Stimulated activated CD4-positive, alpha-beta T cell treated with anti-CD3 and anti-CD28 coated beads, Interleukin-15, amount 100 ng/mL, for 24 hours (primary cell): Measurements from ENCODE around the gene CHKB.
"Not testable (repeated sequence)": the region's sequence is repeated elsewhere in the genome, so short reads cannot be mapped to it uniquely, and the experiment has no call there.

Experiments
- DNase-seq: peaks from one replicate; pipeline ENCODE4 v3.0.0-alpha.2; 2020

The CHKB gene

DNA sequence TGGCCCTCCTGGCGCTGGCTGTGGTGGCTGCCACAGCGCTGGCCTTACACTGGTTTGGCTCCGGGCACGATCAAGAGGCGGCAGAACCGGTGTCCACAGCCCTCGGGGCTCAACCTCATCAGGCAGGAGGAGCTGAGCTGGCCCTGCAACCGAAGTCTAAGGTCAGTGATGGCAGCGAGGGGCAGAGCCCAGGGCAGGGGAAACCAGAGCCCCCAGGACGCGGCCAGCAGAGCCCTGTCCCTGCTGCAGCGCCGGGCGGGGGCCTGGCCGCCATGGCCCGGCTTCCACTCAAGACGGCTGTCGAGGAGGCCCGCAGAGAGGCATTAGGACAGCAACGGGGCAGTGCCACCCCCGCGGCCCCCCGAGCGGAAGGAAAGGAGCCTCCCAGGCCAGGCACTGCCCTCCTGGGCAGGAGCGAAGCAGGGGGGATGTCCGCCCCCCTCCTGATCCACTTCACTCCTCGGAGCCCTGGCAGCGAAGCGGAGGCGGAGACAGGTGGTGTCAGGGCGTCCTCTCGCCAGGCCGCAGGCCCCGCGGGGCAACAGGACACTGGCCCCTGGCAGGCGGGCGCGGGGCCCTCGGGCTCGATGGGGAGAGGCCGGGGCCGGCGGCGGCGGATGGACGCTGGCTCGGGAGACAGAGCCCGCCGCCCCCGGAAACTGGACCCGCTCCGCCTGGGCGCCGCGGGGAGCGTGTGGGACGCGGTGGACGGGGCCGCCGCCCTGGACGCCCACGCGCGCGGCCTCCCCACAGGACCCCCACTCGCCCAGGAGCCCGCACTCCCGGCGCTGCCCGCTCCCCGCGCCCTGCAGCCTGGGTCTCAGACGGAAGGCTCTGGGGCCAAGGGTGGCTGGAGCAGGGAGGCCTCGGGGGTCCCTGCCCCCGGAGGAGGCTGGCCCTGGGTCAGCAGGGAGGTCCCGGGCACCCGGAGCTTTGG lies 36.1 kb downstream of the CHKB start:
- DNase-seq, result no peak

DNA sequence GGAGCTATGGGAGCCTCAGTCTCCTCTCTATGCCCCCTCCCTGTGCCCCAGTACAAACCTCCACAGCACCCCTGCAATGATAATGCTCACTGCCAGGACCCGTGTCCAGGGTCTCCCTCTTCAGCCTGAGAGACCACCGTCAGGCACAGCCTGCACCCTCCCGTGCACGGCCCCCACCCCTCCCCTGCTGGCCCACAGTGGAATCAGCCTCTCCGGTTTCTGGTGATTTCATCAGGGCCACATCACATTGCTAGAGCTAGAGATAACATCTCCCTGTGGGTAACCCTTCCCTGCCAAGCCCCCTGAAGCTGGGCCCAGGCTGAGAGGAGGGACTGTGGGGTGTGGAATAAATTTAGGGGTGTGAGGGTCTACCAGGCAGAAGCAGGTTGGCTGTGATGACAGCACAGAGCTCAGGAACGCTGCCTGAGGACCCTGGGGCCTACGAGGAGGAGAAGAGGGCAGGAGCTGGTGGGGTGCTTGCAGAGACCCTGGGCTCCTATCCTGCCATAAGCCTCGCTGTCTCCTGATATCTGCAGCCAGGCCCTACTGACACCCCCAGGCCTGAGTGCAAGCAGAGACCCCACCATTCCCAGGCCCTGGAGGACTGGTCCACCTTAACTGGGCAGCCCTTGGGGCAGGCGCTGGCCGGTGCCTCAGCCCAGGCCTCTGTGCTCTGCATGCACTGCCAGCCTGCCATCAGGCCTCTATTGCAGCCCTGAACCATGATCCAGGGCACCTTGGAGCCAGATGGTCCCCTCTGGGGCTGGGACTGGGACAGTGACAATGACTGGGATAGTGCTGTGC lies 36.9 kb downstream of the CHKB start, which contains the start of gene KLHDC7B:
Gene KLHDC7B (plus strand): TSS at position 378 of the 804 bp plus-strand sequence. CDS start 345 bp downstream, at position 723.
- DNase-seq, result peak; percentile 41

DNA sequence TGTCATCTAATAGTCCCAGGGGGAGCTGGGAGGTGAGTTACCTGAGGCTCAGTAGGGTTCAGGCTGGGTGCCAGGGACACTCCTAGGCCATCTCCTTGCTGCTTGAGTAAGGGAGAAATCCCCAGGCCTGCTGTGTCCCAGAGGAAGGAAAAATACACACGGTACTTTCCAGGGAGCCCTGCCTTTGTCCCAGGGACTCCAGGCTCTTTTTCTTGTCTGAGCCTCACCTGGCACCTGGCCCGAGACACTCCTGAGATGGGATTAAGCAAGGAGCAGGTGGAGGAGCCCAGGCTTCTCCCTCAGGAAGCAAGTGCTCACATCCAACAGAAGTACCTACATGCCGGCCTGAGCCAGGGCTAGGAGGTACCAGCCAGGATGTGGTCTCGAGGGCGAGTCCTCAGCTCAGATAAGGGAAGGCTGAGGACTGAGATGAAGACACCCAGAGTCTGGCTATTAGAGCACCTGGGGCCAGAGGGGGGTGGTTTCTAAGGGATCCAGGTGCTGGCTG lies 37.8 kb downstream of the CHKB start:
- DNase-seq, result peak; percentile 42

DNA sequence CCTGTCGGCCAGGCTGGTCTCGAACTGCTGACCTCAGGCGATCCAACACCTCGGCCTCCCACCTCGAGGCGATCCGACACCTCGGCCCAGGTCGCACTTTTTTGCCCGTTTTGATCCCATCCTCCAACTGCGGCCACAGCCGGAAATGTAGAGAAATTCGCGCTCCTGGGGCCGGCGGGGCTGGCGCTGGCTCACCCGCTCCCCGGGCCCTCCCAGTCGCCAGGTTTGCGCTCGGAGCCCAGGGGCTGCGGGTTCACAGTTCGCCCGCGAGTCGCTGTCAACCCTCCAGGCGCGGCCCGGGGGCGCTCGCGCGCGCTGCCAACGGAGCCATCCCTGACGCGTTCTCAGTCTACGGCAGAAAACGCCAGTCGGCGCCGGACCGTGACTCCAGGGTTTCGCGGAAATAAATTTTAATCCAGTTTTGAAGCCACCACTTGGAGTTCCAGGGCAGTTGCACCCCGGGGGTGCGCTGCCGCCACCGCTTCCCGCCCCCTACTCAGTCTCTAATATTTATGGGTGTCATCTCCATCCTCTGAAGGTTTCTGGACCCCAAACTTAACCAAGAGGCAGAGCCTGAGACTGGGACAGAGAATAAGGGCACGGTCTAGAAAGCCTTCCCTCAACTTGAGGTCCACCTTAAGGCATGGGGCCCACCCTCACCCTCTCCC lies 38.4 kb downstream of the CHKB start:
- DNase-seq, result peak; percentile 90

DNA sequence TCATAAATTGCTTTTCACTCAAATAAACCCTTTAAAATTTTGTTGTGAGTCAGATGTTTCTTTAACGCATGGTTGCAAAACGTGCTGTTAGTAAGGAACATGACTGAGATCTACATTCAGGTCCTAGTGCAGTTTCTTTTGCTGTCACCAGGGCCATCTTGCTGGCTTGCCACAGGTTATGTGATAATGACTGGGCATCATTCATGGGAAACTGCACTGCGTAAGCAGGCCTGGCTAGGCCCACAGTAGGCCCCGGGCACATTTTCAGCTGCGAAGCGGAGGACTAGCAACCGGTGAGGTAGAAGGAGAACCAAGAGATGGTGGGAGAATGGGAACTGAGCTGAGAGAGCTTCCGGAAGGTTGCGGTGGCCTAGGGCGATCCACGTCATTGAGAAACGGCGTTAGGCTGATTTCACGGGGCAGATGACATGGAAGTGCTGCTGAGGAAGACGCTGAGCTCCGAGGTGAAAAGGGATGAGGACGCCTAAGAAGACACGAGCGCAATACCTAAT lies 40.2 kb downstream of the CHKB start:
- peak; percentile 64 for DNase-seq

DNA sequence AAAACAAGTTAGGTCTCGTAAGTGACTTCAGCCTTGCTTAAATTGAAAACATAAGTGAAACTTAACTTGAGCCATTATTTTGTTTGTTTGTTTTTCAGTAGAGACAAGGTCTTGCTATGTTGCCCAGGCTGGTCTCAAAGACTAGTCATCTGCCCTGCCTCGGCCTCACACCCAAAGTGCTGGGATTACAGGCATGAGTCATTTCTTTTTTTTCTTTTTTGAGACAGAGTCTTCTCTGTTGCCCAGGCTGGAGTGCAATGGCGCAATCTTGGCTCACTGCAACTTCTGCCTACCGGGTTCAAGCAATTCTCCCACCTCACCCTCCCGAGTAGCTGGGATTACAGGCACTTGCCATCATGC lies 41.0 kb downstream of the CHKB start:
- DNase-seq, result peak; percentile 50

DNA sequence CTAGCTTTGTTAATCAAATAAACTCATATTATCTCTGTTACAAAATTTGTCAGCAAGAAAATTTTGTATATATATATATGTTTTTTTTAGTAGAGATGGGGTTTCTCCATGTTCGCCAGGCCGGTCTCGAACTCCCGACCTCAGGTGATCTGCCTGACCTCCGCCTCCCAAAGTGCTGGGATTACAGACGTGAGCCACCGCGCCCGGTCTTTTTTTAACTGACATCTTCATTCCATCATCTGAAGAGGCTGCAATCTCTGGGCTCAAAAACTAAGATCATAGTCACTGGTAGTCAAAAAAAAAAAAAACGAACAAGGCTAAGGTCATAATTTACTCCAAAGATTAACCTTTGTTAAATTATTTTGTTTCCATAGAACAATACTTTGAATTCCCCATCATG lies 42.3 kb downstream of the CHKB start:
- DNase-seq, result no peak

DNA sequence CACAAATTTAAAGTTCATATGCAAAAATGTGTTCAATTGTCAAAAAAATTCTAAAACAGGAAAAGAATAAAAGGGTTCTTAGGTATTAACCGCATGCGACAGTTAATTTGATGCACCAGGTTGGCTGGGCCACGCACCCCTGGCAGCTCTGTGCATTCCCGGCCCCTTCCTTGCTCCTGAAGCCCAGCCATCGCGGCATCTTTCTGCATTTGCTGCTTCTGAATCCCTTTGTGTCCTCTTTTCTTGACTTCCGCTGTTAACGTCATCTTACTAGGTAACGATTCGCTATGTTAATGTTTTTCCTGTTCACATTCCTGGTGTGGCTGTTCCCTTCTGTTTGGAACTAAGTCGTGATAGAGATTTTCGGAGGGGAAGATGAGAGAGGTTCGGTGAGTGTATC lies 44.9 kb downstream of the CHKB start:
- no peak for DNase-seq

DNA sequence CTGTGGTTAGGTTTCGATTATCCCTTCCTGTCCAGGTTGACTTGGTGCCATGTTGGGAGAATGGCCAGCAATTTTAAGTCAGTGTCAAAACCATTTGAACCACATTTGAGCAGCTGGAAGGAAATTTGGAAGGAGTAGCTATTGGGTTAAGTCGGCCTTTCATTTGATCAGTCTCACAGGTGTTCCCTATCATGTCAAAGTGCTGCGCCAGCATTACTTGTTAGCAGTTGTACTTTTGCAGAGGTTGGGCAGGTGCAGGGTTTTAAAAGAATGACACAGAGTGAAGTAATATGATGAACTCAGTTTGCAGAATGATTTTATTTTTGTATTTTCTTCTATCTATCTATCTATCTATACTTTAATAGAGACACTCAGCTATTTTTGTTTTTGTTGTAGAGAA lies 46.4 kb downstream of the CHKB start:
- no peak for DNase-seq

DNA sequence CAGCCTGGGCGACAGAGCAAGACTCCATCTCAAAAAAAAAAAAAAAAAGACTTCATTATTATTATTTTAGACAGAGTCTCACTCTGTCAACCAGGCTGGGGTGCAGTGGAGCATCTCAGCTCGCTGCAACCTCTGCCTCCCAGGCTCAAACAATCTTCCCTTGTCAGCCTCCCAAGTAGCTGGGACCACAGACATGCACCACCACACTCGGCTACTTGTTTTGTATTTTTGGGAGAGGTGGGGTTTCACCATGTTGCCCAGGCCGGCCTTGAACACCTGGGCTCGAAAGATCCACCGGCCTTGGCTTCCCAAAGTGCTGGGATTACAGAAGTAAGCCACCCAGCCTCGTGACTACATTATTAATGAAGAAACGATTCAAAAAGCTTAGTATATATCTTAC lies 47.5 kb downstream of the CHKB start:
- no peak for DNase-seq

DNA sequence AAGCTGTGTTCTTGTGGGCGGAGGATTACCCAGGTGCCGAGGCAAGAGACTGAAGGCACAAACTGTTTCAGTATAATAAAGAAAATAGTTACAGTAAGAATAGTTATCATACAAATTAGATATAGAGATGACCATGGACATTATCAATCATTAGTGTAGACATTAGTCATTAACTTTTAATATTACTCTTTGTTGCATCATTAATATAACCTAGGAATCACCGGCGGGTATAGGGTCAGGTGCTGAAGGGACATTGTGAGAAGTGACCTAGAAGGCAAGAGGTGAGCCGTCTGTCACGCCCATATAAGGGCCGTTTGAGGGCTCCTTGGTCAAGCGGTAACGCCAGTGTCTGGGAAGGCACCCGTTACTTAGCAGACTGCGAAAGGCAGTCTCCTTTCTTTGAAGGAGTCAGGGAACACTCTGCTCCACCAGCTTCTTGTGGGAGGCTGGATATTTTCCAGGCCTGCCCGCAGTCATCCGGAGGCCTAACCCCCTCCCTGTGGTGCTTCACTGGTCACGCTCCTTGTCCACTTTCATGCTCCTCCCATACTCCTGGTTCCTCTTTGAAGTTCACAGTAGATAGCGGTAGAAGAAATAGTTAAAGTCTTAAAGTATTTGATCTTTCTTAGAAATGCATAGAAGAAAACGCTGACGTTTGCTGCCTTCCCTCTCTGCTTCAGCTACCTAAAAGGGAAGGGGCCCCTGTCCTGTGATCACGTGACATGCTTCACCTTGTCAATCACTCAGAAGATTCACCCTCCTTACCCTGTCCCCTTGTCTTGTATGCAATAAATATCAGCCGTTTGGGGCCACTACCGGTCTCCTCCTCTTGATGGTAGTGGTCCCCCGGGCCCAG lies 48.6 kb downstream of the CHKB start:
- not testable (repeated sequence) for DNase-seq

DNA sequence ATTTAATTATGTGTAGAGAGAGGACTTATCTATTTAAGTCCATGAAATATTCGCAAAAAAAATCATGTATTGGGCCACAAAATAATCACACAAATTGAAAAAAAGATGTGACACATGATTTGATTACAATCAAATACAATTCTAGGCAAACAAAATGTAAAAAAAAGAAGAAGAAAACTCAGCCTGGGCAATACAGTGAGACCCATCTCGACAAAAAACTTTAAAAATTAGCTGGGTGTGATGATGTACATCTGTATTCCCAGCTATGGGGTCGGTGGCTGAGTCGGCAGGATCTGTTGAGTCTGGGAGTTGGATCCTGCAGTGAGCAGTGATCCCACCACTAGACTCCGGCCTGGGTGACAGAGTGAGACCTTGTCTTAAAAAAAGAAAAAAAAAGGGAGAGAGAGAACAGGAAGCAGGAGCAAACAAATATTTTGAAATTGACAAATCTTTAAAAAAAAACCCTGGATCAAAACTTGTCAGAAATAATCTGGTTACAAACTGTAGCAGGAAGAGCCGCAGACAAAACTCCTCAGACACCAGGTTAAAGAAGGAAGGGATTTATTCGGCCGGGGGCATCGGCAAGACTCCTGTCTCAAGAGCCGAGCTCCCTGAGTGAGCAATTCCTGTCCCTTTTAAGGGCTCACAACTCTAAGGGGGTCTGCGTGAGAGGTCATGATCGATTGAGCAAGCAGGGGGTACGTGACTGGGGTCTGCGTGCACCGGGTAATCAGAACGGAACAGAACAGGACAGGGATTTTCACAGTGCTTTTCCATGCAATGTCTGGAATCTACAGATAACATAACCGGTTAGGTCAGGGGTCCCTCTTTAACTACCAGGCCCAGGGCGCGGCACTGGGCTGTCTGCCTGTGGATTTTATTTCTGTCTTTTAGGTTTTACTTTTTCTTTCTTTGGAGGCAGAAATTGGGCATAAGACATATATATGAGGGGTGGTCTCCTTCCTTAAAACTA lies 49.5 kb downstream of the CHKB start:
- no peak for DNase-seq

DNA sequence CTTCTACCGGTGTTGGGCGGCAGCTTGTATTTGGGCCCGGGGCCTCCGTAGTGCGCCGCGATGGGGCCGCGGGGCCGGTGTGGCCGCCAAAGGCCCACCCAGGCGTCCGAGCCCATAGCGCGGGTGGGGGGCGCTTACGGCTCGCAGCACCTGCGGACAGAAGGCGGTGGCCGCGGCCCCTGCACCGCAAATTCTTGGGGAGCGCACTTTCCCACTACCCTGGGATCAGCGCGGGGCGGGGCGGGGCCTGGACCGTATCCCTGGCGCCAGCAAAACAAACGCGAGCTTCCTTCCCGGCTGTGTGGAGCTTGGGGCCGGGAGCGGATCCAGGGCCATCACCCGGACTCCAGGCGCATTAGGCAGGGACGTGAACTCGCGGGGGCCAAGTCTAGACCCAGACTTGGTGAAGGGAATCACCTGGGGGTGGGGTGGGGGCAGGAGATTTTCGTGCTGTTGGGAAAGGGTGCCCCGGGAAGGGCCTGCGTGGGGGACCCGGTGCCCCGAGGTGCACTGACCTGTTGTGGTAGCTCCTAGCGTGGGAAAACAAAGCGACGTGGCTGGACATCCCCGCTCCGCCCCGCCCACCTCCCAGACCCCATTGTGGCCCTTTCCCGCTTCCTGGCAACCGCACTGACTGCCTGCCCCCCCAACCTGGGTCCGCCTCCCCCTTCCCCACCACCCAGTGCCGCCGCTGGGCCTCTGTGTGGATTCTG lies 50.5 kb downstream of the CHKB start:
- peak; percentile 51 for DNase-seq

DNA sequence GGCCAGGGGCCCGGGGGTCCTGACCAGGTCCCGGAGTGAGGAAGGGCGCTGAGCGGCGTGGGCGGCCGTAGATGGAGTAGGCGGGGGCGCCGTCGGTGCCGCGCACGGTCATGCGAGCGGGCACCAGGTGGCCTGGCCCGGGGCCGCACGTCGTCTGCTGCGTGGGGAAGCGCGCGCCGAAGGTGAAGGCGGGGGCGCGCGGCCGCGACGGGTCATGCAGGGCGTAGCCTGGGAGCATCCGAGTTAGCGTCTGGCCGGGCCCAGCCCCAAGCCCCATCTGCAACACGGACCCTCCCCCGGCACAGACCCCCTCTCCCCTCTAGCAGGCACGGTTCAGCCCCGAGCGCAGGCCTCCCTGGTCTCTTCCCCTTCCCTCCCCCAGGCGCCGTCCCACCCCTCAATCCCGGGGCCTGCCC lies 51.1 kb downstream of the CHKB start:
- peak; percentile 82 for DNase-seq

DNA sequence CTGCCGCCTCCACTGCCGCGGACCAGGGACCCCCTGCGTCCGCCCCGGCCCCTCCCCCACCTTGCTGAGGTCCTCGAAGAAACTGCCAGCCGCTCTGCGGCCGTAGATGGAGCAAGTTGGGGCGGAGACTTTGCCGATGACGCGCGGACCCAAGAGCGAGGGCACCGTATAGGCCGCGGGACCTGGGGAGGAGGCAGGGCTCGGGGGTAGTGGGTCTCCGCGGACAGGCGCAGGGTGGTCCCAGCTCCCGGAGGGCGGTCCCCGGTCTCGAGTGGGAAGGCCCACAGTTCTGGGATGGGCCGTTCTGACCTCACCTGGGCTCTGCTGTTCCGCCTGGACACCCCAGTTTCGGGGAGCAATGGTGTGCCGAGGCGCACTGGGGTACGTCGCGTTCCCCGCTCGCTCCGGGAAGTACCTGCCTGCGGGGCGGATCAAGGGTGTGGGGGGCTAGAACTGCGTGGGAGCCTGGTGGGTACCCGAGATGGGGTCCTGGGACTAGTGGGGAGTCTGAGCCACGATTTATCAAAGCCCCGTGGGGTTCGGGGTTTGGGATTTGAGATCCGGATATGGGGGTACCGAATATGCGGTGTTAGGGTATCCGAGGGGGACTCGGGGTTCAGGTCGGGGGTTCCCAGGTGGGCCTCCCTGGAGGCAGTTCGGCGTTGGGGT lies 51.6 kb downstream of the CHKB start:
- peak; percentile 90 for DNase-seq

DNA sequence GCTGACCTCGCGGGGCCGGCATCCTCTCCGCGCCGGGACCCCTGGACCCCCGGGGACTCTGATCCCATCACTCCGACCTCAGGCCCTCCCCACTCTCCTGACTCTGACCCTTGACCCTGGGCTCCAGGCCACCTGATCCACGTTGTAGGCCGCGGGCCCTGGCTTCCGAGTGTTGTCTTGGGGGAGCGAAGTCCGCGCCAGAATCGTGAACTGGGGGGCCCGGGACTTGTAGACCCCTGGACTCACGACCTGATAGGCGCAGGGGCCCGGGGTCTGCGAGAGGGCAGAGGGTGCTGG lies 52.1 kb downstream of the CHKB start:
- DNase-seq, result no peak

DNA sequence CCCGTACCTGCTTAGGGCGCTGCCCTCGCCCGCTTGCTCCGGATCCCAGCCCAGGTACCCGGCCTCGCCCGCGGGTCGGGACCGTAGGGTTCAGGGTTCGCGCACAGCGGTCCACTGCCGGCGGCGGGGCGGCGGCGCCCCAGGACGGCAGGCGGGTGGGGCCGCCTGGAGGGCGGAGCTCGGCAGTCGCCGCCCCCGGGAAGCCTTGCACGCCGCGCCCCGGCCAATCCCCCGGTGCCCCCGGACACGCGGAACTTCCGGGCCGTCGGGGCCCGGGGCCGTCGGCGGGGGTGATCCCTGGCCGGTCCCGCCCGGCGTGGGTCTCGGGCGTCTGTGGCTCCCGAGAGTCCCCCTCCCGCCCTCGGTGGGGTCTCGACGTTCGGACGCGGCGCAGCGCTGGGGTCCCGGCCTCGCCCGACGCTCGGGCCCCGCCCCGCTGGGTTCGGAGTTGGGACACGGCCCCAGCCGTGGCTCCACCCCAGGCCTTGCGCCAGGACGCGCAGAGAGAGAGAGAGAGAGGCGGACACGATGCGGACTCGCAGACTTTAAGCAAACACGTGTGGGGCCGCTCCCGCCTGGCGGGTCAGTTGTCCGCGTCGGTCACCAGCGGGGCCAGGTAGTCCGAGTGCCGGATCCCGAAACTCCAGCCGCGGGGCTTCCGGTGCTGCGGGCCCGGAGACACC lies 52.6 kb downstream of the CHKB start, which contains the start of gene TYMP:
Gene TYMP (minus strand): TSS at position 116 of the 683 bp plus-strand sequence. CDS start 303 bp downstream, outside the sequence.
- peak; percentile 84 for DNase-seq

DNA sequence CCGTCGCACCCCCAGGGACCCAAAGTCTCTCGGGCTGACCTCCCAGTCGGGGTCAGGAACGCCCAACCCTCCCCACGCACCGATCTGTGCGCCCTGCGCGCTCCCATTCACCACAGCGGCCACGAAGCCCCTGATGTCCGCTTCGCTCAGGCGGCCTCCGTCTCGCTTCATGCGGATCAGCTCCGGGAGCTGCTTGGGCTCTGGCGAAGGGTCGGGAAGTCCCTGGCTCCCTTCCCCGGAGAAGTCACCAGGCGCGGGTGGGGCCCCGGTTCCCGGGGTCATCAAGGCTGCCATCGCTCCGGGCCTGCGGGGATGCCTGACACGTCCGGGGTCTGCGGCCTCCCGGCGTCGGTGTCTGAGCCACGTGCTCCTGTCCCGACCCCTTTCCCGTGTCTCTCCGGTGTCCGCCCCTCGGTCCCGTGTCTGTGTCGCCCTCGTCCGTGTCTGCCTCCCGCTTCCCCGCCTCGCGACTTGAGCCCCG lies 53.2 kb downstream of the CHKB start:
- DNase-seq, result no peak
